ENCODE results near the gene P2RX5.
A peak's percentile ranks its signal among the peaks of the same experiment; 100 is the strongest.

P2RX5 gene

DNA sequence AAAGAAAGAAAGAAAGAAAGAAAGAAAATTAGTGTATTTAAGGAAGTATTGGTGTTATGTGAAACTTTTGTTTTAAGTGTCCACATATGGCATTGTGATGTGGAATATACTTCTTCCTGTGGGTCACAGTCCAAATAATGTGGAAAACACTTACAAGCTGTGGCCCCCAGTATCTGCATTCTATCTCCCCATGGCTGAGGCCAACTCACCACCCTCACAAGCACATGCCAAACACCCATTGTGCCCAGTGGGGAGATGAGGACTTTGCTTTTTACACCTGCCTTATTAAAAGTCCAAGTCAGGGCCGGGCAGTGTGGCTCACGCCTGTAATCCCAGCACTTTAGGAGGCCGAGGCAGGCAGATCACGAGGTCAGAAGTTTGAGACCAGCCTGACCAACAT lies 4.0 kb upstream of the P2RX5 start:
- in situ Hi-C loops (cut with MboI; ENCODE audit: low pct_unique_long_range_greater_than_20kb, low sequenced_read_pairs, unreplicated experiment): no loop called here
- TF ChIP-seq, protein P1, sequence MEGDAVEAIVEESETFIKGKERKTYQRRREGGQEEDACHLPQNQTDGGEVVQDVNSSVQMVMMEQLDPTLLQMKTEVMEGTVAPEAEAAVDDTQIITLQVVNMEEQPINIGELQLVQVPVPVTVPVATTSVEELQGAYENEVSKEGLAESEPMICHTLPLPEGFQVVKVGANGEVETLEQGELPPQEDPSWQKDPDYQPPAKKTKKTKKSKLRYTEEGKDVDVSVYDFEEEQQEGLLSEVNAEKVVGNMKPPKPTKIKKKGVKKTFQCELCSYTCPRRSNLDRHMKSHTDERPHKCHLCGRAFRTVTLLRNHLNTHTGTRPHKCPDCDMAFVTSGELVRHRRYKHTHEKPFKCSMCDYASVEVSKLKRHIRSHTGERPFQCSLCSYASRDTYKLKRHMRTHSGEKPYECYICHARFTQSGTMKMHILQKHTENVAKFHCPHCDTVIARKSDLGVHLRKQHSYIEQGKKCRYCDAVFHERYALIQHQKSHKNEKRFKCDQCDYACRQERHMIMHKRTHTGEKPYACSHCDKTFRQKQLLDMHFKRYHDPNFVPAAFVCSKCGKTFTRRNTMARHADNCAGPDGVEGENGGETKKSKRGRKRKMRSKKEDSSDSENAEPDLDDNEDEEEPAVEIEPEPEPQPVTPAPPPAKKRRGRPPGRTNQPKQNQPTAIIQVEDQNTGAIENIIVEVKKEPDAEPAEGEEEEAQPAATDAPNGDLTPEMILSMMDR (IDR thresholded peaks at IDR 0.05; ENCODE audit: extremely low read depth, insufficient read depth, missing control alignments): no peak
- no peak for DNase-seq (ENCODE audit: low spot score)

DNA sequence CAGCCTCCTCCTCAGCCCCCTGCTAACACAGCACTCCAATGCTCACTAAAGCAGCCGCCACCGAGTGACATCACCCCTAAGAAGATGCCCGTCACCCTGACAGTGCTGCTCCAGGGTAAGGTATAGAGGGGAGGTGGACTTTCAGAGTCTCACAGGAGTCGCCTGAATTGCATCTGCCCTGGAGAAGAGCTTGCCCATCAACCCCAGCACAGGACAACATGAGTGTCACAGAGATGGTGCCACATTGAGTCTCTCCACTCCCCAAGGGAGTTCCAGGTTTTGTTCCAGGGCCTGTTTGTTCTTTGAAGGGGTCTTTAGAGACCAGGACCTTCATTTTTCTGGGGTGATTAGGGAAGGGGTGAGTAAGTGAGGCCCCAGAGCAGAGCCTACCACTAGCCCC lies 2.2 kb upstream of the P2RX5 start:
- in situ Hi-C loops (cut with MboI; ENCODE audit: low pct_unique_long_range_greater_than_20kb, low sequenced_read_pairs, unreplicated experiment): no loop called here
- DNase-seq (ENCODE audit: low spot score): no peak
- TF ChIP-seq, protein P1 (IDR thresholded peaks at IDR 0.05; ENCODE audit: extremely low read depth, insufficient read depth, missing control alignments): no peak

DNA sequence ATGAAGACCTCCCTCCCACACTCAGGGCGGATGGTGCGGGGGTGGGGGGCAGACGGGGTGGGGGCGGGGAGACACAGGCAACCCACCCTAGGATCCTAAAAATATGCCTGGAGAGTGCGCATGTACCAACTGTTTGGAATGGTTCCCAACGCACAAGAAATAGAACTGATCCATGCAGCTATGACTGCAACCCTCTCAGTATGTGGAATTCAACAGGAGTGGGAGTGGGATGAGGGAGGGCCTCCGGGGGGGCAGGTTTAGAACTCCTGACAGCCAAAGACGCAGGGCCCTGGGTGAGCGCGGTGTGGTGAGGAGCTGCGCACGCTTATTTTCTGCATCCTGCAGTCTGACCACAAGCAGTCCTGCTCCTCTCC lies 1.1 kb upstream of the P2RX5 start:
- DNase-seq (ENCODE audit: low spot score): no peak
- in situ Hi-C loops (cut with MboI; ENCODE audit: low pct_unique_long_range_greater_than_20kb, low sequenced_read_pairs, unreplicated experiment): no loop called here
- TF ChIP-seq, protein P1 (IDR thresholded peaks at IDR 0.05; ENCODE audit: extremely low read depth, insufficient read depth, missing control alignments): no peak

DNA sequence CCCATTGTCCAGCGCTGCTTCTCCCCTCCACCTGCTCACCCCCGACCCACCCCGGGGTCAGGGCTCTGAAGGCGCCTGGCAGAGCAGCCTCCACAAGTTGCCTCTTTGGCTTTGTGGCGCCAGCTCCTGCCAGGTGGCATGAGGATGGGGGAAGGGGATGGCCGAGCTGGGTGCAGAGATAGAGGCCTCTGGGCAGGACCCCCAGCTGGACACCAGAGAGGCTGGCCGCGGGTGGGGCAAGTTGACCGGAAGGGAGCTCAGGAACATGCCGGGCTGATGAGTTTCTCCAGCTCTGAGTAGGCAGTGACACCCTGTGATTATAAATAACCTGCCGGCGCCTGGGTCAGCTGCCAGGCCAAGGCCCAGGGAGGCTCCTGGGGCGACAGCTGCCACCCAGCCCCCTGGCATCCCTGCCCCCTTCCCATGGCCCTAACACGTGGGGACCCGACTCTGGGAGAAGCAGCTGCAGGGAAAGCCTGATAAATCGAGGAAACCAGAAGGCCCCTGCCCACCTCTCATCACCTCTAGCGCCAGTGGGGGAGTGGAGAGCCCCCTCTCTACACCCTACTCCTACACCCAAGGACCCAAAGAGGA lies 729 bp downstream of the P2RX5 start:
- in situ Hi-C loops (cut with MboI; ENCODE audit: low pct_unique_long_range_greater_than_20kb, low sequenced_read_pairs, unreplicated experiment): no loop called here
- TF ChIP-seq, protein P1 (IDR thresholded peaks at IDR 0.05; ENCODE audit: extremely low read depth, insufficient read depth, missing control alignments): no peak
- no peak for DNase-seq (ENCODE audit: low spot score)

DNA sequence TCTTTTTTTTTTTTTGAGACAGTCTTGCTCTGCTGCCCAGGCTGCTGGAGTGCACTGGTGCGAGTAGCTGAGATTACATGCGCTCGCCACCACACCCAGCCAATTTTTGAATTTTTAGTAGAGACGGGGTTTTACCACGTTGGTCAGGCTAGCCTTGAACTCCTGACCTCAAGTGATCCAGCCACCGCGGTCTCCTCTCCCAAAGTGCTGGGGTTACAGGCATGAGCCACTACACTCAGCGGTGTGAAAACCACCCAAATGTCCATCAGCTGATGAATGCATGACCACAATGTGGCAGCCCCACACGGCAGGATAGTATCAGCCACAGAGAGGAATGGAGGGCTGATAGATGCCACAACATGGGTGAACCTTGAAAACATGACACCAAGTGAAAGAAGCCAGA lies 2.1 kb downstream of the P2RX5 start:
- DNase-seq (ENCODE audit: low spot score): no peak
- TF ChIP-seq, protein P1 (IDR thresholded peaks at IDR 0.05; ENCODE audit: extremely low read depth, insufficient read depth, missing control alignments): no peak
- in situ Hi-C loops (cut with MboI; ENCODE audit: low pct_unique_long_range_greater_than_20kb, low sequenced_read_pairs, unreplicated experiment): no loop called here

DNA sequence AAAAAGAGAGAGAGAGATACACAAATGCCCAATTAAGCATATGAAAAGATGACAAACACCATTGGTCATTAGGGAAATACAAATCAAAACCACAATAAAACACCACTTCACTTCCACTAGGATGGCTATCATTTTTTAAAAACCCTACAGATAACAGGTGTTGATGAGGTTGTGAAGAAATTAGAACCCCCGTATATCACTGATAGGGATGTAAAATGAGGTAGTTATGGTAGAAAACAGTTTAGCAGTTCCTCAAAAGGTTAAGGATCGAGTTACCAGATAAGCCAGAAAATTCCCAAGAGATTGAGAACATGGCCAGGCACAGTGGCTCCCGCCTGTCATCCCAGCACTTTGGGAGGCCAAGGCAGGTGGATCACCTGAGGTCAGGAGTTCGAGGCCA lies 2.8 kb downstream of the P2RX5 start:
- in situ Hi-C loops (cut with MboI; ENCODE audit: low pct_unique_long_range_greater_than_20kb, low sequenced_read_pairs, unreplicated experiment): no loop called here
- TF ChIP-seq, protein P1 (IDR thresholded peaks at IDR 0.05; ENCODE audit: extremely low read depth, insufficient read depth, missing control alignments): no peak
- DNase-seq (ENCODE audit: low spot score): no peak

DNA sequence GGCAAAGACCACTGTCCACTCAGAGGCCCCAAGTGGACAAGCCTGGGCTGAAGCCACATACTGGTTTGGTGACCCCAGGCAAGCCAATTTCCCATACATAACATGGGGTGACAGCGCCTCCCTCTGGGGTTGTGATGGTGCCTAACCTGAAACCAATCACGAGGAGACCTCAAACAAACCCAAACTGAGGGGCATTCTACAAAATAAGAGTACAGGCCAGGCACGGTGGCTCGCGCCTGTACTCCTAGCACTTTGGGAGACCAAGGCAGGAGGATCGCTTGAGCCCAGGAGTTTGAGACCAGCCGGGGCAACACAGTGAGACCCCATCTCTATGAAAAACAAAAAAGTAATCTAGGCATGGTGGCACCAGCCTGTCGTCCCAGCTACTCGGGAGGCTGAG lies 3.6 kb downstream of the P2RX5 start:
- DNase-seq (ENCODE audit: low spot score): no peak
- in situ Hi-C loops (cut with MboI; ENCODE audit: low pct_unique_long_range_greater_than_20kb, low sequenced_read_pairs, unreplicated experiment): no loop called here
- TF ChIP-seq, protein P1 (IDR thresholded peaks at IDR 0.05; ENCODE audit: extremely low read depth, insufficient read depth, missing control alignments): peak; percentile 35

Data from GM13977 (cell line).